Islet of Langerhans (tissue), 1 donor: ENCODE measurements around the gene CYTH3.
A peak's percentile ranks its signal among the peaks of the same experiment; 100 is the strongest.
"Not testable (repeated sequence)": the region's sequence is repeated elsewhere in the genome, so short reads cannot be mapped to it uniquely, and the experiment has no call there.

Experiments used
- FAIRE-seq: peaks from one replicate; lab custom pipeline; 2011; peaks lifted over from hg19 to GRCh38; lab: Jason Lieb, UNC

CYTH3 gene

DNA sequence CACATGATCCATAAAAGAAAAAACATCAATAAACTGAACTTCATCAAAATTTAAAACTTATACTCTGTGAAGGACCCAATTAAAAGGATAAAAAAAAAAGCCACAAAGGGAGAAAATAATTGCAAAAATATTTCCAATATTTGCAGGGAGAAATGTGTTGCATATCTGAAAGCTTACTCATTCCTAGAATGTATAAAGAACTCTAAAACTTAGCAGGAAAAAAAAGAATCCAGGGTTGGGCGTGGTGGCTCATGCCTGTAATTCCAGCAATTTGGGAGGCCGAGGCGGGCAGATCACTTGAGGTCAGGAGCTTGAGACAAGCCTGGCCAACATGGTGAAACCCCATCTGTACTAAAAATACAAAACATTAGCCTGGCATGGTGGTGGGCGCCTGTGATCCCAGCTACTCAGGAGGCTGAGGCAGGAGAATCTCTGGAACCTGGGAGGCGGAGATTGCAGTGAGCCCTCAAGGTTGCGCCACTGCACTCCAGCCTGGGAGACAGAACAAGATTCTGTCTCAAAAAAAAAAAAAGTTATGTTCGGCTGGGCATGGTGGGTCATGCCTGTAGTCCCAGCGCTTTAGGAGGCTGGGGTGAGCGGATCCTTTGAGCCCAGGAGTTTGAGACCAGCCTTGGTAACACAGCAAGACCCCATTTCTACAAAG lies 11.1 kb upstream of the CYTH3 start:
- FAIRE-seq, result not testable (repeated sequence)

DNA sequence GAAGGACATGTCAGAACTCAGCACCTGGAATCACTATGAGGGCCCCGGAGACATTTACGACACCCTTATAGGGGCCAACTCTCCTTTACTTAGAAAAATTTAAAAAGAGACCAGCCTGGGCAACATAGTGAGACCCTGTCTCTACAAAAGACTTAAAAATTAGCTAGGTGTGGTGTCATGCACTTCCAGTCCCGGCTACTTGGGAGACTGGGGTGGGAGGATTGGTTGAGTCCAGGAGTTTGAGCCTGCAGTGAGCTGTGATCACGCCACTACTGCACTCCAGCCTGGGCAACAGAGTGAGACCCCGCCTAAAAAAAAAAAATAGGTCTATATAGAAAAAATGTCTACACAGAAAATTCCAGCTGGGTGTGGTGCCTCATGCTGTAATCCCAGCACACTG lies 7.5 kb upstream of the CYTH3 start:
- no peak for FAIRE-seq

DNA sequence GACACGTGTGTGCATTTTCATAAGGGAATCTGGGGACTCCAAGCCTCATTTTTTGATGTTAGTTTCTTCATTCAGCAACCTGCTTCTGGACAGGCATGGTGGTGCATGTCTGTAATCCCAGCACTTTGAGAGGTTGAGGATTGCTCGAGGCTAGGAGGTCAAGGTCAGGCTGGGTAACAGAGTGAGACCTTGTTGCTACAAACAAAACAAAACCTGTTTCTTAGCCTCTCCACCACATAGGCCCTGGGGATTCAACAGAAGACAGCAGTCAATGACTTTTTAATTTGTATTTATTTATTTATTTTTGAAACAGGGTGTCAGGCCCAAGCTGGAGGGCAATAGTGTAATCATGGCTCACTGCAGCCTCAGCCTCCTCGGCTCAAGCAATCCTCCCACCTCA lies 6.9 kb upstream of the CYTH3 start:
- FAIRE-seq, result no peak

DNA sequence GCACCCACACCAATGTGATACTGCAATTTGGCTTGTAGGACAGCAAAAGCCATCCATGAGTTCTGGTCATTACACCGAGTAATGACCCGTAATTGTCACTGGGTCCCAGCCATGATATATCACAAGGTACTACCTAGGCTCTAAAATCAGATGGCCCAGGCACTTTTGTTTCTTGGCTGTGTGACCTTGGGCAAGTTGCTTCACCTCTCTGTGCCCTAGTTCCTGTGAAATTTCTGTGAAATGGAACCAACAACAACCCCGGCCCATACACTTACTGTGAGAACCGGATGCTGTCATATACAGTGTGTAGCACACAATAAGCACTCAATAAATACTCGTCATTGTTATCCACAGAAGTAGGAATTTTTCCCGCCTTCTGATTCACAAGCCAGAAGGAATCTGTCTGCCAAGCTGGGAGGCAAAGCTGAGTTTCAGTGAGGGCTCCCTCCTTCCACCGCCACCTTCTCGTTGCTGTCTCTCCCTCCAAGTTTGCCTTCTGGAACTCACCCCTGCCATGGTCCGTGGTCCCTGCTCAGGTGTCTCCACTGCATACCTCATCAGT lies 6.4 kb upstream of the CYTH3 start:
- FAIRE-seq, result no peak

DNA sequence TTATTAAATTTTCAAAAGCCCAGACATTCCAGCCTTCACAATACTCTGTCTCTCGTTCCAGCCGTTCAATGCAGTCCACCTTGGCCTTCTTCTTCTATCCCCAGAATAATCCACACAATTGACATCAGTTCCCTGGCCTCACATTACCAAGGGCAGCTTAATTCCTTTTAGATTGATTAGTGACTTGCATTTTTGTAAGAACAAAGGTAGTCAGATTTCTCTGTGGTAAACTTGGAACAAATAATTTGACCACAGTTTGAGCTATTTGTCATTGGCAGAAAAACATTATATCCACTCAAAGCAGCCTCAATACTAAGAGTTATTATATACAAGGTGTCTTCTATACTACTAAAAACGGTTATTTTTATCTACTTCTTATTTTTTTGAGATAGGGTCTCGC lies 5.1 kb upstream of the CYTH3 start:
- FAIRE-seq, result no peak

DNA sequence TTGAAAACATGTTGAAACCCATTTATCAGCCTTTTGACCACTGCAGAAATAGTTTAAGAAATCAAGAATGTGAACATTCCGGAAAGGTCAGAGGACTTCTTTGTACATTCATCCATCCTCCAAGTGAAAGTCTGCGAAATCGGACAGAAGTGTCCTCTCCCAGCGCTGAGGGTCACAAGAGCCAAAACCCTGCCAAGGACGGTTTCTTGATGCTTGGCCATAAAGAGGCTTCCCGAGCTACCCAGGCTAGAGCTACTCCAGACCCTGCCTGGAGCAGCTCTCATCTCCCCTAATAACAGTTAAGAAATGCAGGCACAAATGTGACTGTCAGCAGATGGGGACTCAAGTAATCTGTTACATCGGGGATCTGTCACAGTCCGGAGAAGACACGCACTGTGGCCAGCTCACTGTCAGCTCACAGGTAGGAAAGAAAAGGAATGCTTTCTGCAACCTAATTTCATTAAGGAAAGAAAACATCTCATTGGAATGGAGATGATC lies 4.5 kb upstream of the CYTH3 start:
- no peak for FAIRE-seq

DNA sequence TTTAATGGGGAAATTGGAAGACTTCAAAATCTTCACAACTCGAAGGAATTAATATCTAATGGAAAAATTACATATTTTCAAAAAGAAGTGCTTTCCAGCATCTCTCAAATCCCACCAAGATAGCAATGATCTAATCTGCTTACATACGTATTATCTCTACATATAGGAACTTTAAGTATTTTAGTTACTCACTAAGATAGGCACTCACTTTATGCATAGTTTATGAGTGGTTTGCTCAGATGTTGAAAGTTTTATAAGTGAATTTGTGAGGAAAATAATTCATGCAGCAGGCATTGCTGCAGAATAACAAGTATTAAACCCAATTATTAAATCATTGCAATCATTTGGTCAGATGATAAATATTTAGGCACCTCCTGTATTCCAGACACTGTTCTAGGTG lies 2.3 kb upstream of the CYTH3 start:
- FAIRE-seq, result no peak

DNA sequence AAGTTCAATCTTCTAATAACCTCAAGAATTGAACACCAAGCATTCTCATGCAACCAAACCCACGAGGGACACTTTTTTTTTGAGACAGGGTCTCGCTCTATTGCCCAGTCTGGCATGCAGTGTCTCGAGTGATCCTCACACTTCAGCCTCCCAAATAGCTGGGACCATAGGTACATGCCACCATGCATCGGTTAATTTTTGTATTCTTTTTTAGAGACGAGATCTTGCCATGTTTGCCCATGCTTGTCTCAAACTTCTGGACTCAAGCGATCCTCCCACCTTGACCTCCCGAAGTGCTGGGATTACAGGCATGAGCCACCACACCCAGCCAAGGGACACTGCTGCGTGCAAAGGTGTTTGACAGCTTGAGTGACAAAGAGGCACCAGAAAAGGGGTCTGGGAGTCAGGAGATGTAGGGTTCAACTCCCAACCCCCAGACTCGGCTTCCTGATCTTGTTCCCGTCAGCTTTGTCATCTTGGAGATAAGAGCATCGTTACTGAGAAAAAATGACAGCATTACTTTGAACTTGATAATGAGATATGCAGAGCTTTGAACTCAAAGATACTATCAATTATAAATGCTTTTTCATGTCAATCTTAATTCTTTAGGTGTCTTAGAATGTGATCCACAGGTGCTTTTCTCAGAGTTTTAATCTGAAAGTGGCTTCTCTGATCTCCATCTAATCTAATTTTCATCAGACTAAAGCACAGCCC lies 1.6 kb upstream of the CYTH3 start:
- no peak for FAIRE-seq

DNA sequence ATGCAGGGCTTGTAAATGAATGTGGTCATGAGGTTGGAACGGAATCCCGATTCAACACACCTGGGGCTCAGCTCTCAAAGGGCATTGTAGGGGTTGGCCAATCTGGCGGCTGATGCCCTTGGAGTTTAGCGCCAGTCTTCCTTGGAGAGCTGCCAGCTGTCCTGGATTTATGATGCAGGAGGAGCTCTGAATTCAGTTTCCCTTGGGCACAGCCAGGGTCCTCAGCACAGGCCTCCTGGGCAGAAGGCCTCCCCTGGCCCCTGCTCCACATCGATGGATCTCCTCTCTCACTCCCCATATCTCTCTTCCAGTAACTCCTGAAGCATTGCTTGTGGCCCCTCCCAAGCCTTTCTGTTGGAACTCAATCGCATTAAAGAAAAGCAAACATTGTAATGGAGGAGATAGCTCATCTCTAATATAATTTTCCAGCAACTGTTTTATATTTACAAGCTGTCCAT lies 985 bp upstream of the CYTH3 start:
- FAIRE-seq, result no peak

DNA sequence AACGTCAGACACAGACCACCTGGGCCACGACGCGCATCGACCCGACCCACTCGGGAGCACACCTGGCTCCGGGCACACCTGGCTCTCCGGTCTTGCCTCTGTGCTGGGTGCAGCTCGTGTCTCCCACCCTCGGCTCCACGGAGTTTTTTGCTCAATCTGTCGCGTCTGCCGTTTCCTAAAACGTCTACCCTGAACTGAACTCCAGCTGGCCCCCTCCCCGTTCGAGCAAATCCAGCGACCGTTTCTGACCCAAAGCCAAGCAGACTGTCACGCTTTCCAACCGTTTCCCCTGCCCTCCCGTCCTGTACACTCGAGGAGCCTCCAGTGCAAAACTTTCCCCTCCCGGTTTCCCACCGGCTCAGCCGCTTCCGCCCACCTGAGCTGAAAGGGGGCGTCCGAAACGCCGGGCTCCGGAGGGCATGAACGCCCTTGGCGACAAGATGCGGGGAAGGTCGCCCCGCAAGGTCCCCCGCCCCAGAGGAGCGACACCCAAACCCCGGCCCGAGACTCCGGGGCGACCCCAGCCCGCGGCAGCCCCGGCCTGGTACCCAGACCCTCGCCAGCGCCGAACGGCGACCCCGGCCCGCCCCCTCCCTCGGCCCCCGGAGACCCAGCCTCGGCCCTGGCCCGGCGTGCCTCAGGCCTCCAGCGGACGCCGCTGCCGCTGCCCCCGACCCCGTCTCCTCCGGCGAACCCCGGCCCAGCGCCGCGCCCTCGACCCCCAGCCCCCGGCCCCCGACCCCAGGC lies 557 bp downstream of the CYTH3 start:
- no peak for FAIRE-seq

DNA sequence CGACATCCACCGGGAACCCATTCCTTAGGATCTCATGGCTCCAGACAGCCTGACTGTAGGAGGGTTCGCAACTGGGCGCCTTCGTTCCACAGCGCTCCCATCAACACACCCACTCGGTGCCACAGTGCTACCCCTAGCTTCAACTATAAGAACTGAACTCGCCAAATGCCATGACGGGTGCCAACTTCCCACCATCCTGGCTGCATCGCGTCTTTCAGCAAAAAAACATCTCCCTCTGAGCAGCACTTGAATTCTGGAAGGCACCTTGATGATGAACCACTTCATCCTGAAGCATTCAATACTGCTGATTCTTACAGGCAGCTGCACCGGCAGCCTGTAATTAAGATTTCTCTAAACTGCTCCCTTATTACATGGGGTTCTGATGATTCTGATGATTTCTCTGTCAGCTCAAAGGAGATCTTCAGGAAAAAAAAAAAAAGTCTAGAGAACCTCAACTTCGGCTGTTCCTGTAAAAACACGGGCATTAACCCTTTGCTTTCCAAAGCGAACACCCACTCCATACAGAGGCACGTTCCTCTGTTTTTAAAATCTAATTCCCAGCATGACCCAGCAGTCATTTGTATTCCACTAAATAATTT lies 1.3 kb downstream of the CYTH3 start:
- no peak for FAIRE-seq

DNA sequence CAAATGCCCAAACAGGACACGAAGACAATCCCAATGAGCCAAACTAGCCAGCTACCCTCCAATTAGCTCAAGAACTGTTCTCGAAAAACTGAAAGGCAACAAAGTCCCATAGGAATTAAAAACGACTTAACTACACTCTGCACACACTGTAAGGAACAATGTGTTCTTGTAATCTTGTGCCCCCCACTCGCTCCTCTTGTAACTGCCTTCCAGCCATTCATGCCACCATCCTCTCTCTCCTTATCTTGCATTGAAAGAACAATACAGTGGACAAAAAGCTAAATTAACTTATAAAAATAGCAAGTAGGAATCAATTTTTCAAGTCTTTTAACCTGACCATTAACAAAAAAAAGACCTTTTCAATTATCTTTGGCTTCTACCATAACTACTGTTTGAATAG lies 2.9 kb downstream of the CYTH3 start:
- no peak for FAIRE-seq

DNA sequence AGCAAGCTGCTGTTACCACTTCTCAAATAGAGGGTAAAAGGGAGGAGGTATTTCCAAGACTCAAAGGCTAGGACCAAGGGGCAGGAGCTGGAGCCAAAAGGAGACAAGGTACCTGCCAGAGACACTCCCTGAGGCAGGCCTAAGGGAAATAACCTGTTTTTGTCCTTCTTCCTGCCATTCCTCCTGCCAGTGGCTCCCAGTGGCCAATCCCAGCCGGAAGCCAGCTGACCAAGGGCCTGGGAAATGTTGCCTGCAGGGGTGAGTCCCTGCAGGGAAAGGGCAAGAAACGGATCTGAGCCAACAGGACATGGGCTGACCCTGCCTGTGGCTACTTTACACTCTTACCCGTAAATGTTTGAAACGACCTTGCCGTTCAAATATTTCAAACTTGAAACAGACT lies 3.5 kb downstream of the CYTH3 start:
- FAIRE-seq, result no peak

DNA sequence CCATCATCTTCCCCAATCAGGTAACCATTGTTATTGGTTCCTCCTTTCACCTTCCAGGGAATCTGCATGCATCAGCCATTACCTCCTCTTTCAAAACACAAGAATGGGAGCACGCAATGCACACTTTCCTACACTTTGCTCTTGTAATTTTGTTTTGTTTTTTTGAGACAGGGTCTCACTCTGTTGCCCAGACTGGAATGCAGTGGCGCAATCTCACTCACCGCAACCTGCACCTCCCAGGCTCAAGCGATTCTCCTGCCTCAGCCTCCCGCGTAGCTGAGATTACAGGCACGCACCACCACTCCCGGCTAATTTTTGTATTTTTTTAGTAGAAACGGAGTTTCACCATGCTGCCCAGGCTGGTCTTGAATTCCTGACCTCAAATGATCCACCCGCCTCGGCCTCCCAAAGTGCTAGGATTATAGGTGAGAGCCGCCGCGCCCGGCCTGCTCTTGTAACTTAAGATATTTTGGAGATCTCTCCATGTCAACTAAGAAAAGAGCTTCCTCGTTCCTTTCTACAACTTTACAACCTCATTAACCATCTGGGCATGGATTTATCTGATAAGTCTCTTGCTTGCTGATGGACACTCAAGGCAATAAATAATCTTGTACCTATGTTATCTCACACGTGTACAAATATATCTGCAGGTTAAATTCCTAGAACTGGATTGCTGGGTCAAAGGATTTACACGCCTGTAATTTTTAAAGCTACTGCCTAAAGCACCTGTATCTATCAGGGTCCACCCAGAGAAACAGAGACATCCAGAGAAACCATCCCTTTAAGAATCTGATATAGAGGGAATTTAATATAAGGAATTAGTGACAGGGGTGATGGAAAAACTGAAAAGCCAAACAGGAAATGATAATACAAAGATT lies 4.2 kb downstream of the CYTH3 start:
- no peak for FAIRE-seq

DNA sequence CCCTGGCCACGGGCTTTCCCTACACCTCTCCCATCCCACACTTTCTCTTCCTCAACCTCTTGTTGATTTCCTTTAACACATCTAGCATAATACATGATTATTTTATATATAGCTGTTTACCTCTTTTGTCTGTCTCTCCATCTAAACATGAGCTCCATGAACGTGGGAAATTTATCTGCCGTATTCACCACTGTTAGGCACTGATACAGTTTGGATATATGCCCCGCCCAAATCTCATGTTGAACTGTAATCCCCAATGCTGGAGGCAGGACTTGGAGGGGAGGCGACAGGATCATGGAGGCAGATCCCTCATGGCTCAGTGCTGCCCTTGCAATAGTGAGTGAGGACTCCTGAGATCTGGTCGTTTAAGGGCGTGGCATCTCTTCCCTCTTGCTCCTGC lies 5.7 kb downstream of the CYTH3 start:
- FAIRE-seq, result no peak

DNA sequence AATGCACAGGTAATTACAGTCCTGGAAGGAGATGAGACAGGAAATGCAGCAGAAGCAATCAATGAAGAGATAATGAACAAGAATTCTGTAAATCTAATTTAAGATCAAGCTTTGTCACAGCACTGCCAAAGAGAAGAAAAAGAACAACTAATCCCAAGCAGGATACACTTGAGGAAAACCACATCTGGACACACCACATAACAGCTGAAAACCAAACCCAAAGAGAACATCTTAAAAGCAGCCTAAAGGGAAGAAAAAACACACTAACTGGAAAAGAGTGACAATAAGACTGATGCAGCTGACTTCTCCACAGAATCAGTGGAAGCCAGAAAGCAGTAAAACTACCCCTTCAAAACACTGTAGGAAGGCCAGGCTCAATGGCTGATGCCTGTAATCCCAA lies 10.2 kb downstream of the CYTH3 start:
- FAIRE-seq, result no peak

DNA sequence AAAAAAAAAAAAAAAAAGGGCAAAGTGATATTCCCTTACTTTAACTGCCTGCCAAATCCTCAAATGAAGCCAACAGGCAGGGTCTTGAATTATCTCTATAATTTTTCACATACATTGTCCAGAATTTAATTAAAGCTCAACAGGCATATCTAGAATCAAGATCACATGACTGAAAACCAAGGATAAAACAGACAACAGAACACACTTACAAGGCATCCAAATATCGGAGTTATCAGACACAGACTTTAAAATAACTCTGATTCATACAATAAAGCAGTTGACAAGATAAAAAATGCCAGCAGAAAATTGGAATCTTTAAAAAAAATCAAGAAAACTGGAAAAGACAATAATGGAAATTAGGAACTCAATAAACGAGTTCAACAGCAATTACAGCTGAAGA lies 10.7 kb downstream of the CYTH3 start:
- no peak for FAIRE-seq

DNA sequence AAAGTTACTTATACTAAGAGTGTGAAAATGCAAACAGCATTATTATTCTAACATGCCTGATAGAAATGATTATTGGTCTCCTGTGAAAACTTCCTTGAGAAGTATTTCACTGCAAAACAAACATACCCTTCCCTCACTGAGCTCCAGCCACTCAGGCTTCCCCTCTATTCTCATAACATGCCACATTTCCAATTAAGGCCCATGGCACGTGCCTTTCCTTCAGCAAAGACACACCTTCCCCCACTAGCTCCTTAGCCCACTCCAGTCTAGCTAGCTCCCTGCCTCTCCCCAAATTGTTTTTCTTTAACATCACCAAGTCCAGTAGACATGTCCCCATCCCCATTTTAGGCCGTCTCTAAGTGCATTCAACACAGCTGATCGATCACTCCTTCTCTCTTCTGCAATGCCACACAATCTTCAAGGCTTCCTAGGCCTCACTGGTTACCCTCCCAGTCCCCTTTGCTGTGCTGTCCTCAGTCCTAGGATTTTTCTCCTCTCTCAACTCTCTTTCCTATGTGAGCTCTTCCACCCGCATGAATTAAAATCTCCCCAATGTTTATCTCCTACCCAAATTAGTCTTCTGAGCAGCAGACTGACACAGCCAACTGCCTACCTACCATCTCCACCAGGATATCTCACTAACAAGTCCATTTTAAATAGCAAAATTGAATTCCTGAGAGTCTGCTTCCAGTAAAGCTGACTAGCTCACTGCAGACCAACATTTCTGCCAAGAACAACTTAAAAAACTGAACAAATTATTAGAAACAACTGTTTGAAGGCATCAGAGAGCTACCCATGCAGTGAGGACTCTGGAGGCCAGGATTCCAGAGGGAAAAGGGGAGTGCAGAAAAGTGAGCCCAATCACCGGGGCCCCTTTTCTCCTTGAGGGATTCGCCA lies 11.9 kb downstream of the CYTH3 start:
- no peak for FAIRE-seq

DNA sequence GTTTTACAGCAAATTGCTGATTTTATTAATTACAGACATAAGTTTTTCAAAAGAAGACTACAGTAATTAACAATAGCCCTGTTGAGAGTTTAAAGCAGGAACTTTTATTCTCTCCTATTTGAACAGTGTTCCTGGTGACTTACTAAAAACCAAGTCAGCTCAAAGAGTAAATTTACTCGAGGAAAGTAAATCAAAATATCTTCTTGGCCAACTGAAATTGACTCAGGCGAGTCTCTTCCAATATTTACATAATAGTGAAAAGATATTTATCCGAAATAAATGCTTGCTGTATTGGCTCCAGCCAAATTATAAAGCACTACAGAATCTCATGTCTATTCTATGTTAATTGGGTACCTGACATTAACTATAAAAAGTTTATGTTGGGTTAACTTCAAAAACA lies 13.2 kb downstream of the CYTH3 start:
- peak; percentile 17 for FAIRE-seq

DNA sequence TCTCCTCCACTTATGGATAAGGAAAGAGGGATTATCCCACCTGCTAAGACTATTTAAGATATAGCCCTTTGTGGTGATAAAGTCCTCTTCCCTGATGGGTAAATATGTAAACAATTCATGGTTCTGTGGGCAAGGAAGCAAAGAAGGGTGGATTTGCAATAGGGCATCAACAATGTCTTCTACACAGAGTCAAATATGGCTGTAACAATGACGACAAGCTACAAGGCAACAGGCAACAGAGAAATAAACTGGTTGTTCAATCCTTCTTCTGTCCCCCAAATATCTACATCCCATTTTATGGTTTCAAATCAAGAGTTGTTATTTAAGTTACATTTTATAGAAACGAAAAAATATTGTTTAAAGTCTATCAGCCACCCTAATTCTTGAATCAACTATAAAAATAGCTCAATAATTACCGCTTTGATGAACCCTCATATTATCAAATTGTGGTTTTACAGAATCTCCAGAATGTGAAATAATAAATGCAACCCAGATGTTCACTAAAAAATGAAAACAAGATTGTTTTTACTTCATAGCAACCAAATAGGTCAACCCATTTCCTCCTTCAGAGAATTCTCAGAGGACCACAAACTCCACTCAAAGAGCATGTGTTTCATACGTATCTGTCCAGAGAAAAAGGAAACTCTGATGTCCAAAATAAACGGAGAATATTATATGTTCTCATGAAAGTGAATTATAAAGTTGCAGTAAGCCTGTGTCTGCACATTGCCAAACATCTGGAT lies 13.8 kb downstream of the CYTH3 start:
- no peak for FAIRE-seq
